CD14-positive monocyte (primary cell): Measurements from ENCODE around the gene ATP1A3. TPM values are rescaled to one million over a fixed set of nuclear protein-coding genes. Genes with fewer than 3 reads are reported as not detected.

Source experiments
- DNase-seq, 3 donors: peaks; one replicate each; pipeline ENCODE4 v3.0.0-alpha.2; 2011 to 2022
- H2AFZ ChIP-seq: 2 replicates; pipeline ENCODE4 v1.6.0; 2012; ENCODE audit warnings: mild to moderate bottlenecking, low read depth, low read length, inconsistent platforms; ENCODE audit not compliant: insufficient read depth, poor library complexity, severe bottlenecking
- H3K27ac ChIP-seq, 2 donors: 1 replicate in 1 of 2; 2 replicates in 1 of 2; pipeline ENCODE4 v1.5.1; 2012 to 2013; ENCODE audit warnings: low read length in 2 of 2, control low read depth in 1 of 2, inconsistent platforms in 1 of 2, low read depth in 1 of 2, mild to moderate bottlenecking in 1 of 2
- H3K27me3 ChIP-seq, 2 donors: one replicate each; pipeline versions ENCODE4 v1.6.0 to v1.6.1; 2011 to 2013; ENCODE audit warnings: low read length in 2 of 2; ENCODE audit not compliant: control insufficient read depth in 2 of 2, insufficient read depth in 2 of 2
- H3K36me3 ChIP-seq, 2 donors: replicated peaks in 1 of 2; 1 replicate in 1 of 2; 2 replicates in 1 of 2; pipeline versions ENCODE4 v1.5.1 to v1.6.1; 2012 to 2013; ENCODE audit warnings: low read length in 2 of 2, control low read depth in 1 of 2, inconsistent platforms in 1 of 2, mild to moderate bottlenecking in 1 of 2; ENCODE audit not compliant: insufficient read depth in 2 of 2, control insufficient read depth in 1 of 2
- H3K4me1 ChIP-seq, 2 donors: 1 replicate in 1 of 2; 2 replicates in 1 of 2; pipeline versions ENCODE4 v1.5.1 to v1.6.1; 2012 to 2013; ENCODE audit warnings: low read length in 2 of 2, control low read depth in 1 of 2, inconsistent platforms in 1 of 2, mild to moderate bottlenecking in 1 of 2, moderate library complexity in 1 of 2; ENCODE audit not compliant: insufficient read depth in 2 of 2, control insufficient read depth in 1 of 2
- H3K4me2 ChIP-seq: replicated peaks from 2 replicates; pipeline ENCODE3; 2012; ENCODE audit warnings: low read length, moderate library complexity, mild to moderate bottlenecking; ENCODE audit not compliant: poor library complexity, severe bottlenecking; ENCODE audit errors: extremely low read depth
- H3K4me3 ChIP-seq, 3 experiments: fragments of 200-600 bp in 1 of 3; sonication (generic) in 1 of 3; replicated peaks in 1 of 3; 1 replicate in 2 of 3; 2 replicates in 1 of 3; pipeline ENCODE4 v1.5.1; 2011 to 2013; ENCODE audit warnings: low read length in 3 of 3, mild to moderate bottlenecking in 3 of 3, control low read depth in 2 of 3, low read depth in 2 of 3, inconsistent platforms in 1 of 3, moderate library complexity in 1 of 3
- H3K79me2 ChIP-seq: 2 replicates; pipeline ENCODE4 v1.6.0; 2012; ENCODE audit warnings: mild to moderate bottlenecking, control low read depth, inconsistent platforms, low read length, moderate library complexity; ENCODE audit not compliant: insufficient read depth
- H3K9ac ChIP-seq: 2 replicates; pipeline ENCODE4 v1.6.0; 2017; ENCODE audit warnings: low read length, mild to moderate bottlenecking; ENCODE audit not compliant: insufficient read depth, poor library complexity, severe bottlenecking
- H3K9me3 ChIP-seq, 2 donors: replicated peaks in 1 of 2; 1 replicate in 1 of 2; 2 replicates in 1 of 2; pipeline versions ENCODE4 v1.5.1 to v1.6.1; 2012 to 2013; ENCODE audit warnings: low read length in 2 of 2, control low read depth in 1 of 2; ENCODE audit not compliant: control insufficient read depth in 1 of 2, insufficient read depth in 1 of 2
- H4K20me1 ChIP-seq: 2 replicates; pipeline ENCODE4 v1.6.0; 2012; ENCODE audit warnings: mild to moderate bottlenecking, low read length, control low read depth, moderate library complexity; ENCODE audit not compliant: insufficient read depth
- H3K27ac Mint-ChIP-seq, 7 donors: one replicate each; pipeline ENCODE4 v1.8.0; 2020; ENCODE audit warnings: mild to moderate bottlenecking in 7 of 7, mixed read lengths in 7 of 7, moderate library complexity in 6 of 7, inconsistent platforms in 2 of 7
- H3K27me3 Mint-ChIP-seq, 3 donors: one replicate each; pipeline ENCODE4 v1.8.0; 2021 to 2022; ENCODE audit warnings: low read depth in 3 of 3, mild to moderate bottlenecking in 3 of 3, mixed read lengths in 3 of 3, moderate library complexity in 3 of 3, inconsistent platforms in 1 of 3
- H3K36me3 Mint-ChIP-seq, 2 donors: one replicate each; pipeline ENCODE4 v1.8.0; 2020; ENCODE audit warnings: mixed read lengths in 2 of 2, inconsistent platforms in 1 of 2, mild to moderate bottlenecking in 1 of 2
- H3K4me1 Mint-ChIP-seq: one replicate; pipeline ENCODE4 v1.8.0; 2020; ENCODE audit warnings: mild to moderate bottlenecking, mixed read lengths
- H3K4me3 Mint-ChIP-seq, 2 donors: one replicate each; pipeline ENCODE4 v1.8.0; 2020; ENCODE audit warnings: mild to moderate bottlenecking in 2 of 2, mixed read lengths in 2 of 2, moderate library complexity in 1 of 2
- H3K9me3 Mint-ChIP-seq, 7 donors: one replicate each; pipeline ENCODE4 v1.8.0; 2020 to 2022; ENCODE audit warnings: mixed read lengths in 7 of 7, mild to moderate bottlenecking in 6 of 7, moderate library complexity in 6 of 7, inconsistent platforms in 2 of 7
- CTCF ChIP-seq: fragments of 200-600 bp; IDR thresholded peaks from one replicate; pipeline ENCODE4 v1.8.0; 2022; ENCODE audit warnings: antibody characterized with exemption, mild to moderate bottlenecking
- WGBS: methylation state at CpG from one replicate; pipeline ENCODE4 v1.1.5; 2013; ENCODE audit warnings: missing lambda C conversion rate; ENCODE audit not compliant: insufficient coverage; 5-methylcytosine and 5-hydroxymethylcytosine counted together
- intact Hi-C, 2 donors: fragments of 100-400 bp; cut with micrococcal nuclease; formaldehyde crosslinking; loops; one replicate each; pipeline versions ENCODE4 v1.15.0 to v1.15.1; 2023
- polyA plus RNA-seq, 3 donors: library from polyadenylated mRNA; depleted of rRNA in 1 of 3; unstranded in 2 of 3; stranded (reverse) in 1 of 3; fragments of 300-500 nt in 2 of 3; fragments of >200 nt in 1 of 3; fragmentation: Illumina TruSeq in 2 of 3; gene quantifications; 1 replicate in 2 of 3; 2 replicates in 1 of 3; pipeline ENCODE4 v1.2.3, GENCODE V29; 2012 to 2021

ATP1A3 gene
- polyA plus RNA-seq, 3 donors = 0.07 to 0.10 TPM; not detected in 1

DNA sequence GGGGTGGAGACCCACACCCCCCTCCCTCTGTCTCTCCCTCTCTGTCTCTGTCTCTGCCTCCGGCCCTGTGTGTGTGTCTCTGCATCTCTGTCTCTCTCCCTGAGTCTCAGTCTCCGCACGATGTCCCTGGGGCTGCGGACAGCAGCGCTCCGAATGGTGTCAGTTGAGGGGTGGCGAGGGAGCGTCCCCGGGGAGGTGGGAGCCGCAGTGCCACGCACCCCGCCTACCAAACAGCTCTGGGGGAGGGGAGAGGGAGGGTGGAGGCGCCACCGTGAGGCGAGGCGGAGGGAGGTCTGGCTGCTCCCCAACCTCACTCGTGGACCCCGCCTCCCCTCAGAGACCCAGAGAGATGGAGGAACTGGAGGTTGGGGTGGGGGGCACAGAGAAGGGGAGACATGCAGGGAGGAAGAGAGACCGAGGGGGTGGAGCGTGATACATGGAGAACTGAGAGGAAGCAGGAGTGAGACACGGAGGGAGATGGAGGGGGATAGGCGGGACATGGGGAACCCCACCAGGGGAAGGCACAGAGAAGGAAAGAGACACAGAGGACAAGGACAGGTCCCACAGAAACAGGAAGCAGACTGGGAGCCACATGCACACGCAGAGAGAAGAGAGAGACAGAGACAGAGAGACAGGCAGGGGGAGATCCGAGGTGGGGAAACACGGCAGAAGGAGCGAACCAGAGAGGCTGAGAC lies 73.0 kb downstream of the ATP1A3 start:
- no peak overlapping the region for H2AFZ ChIP-seq
- H3K9ac ChIP-seq = no peak overlapping the region
- no peaks in the 10 kb centered on the region for H3K79me2 ChIP-seq
- intact Hi-C loops = no loop called here
- no peak overlapping the region for H3K4me2 ChIP-seq
- no peak for TF ChIP-seq CTCF
- H3K9me3 ChIP-seq = peaks cover 0 to 8% of the 10 kb centered on the region in 2 donors
- Mint-ChIP-seq H3K4me1 (peaks cover 6% of the 10 kb centered on the region), H3K27me3 (peaks cover 0 to 28% (median 18%) of the 10 kb centered on the region in 3 donors), H3K27ac (no peak overlapping the region), H3K36me3 (peaks cover 0 to 11% of the 10 kb centered on the region in 2 donors), H3K9me3 (peaks cover 0 to 9% (median 3%) of the 10 kb centered on the region in 7 donors), H3K4me3 (peak overlapping the region in 1 of 2 donors; percentile 82)
- 3% methylated on average over 9 of the region's 26 CpGs for WGBS
- H3K36me3 ChIP-seq = no peaks in the 10 kb centered on the region
- H3K27me3 ChIP-seq = peaks cover 25 to 75% of the 10 kb centered on the region in 2 donors
- H4K20me1 ChIP-seq = no peaks in the 10 kb centered on the region
- no peak overlapping the region for H3K4me3 ChIP-seq
- no peaks in the 10 kb centered on the region for H3K4me1 ChIP-seq
- peak in 1 of 3 donors; percentile 54 for DNase-seq
- no peak overlapping the region for H3K27ac ChIP-seq

DNA sequence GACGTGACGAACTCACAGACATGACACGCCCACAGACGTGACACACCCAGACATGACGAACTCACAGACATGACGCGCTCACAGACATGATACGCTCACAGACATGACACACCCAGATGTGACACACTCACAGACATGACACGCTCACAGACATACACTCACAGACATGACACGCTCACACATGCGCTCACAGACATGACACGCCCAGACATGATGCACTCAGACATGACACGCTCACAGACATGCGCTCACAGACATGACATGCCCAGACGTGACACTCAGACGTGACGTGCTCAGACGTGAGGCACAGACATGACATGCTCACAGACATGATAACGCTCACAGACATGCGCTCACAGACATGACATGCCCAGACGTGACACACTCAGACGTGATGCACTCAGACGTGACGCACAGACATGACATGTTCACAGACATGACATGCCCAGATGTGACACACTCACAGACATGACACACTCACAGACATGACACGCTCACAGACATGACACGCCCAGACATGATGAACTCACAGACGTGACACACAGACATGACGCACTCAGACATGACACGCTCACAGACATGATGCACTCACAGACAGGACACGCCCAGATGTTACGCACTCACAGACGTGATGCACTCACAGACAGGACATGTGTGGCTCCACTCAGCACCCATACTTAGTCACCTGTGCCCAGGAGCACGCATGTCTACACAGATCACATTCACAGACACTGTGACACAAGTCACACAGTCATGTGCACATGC lies 73.9 kb downstream of the ATP1A3 start:
- no peaks in the 10 kb centered on the region for H3K79me2 ChIP-seq
- no peaks in the 10 kb centered on the region for H4K20me1 ChIP-seq
- peaks cover 32 to 75% of the 10 kb centered on the region in 2 donors for H3K27me3 ChIP-seq
- H3K9ac ChIP-seq = no peak overlapping the region
- WGBS = 98% methylated on average over 33 of the region's 33 CpGs
- Mint-ChIP-seq H3K27ac (no peak overlapping the region), H3K36me3 (peaks cover 0 to 11% of the 10 kb centered on the region in 2 donors), H3K4me1 (peaks cover 6% of the 10 kb centered on the region), H3K4me3 (no peak overlapping the region), H3K9me3 (peaks cover 0 to 9% (median 3%) of the 10 kb centered on the region in 7 donors), H3K27me3 (peaks cover 0 to 28% (median 18%) of the 10 kb centered on the region in 3 donors)
- no peak overlapping the region for H3K27ac ChIP-seq
- H3K9me3 ChIP-seq = peaks cover 0 to 11% of the 10 kb centered on the region in 2 donors
- no peak overlapping the region for H3K4me3 ChIP-seq
- H3K36me3 ChIP-seq = no peaks in the 10 kb centered on the region
- no peak overlapping the region for H3K4me2 ChIP-seq
- no peaks in the 10 kb centered on the region for H3K4me1 ChIP-seq
- no peak for TF ChIP-seq CTCF
- intact Hi-C loops = no loop called here
- no peak for DNase-seq
- no peak overlapping the region for H2AFZ ChIP-seq
